ENCODE results near the gene ABCD3. TPM values are rescaled to one million over a fixed set of nuclear protein-coding genes. Genes with fewer than 3 reads are reported as not detected.
"Not testable (repeated sequence)": the region's sequence is repeated elsewhere in the genome, so short reads cannot be mapped to it uniquely, and the experiment has no call there.

The ABCD3 gene
- total RNA-seq, 5 donors from 2014 or later (not counting 1 experiment from before 2014, with no cell fraction given): 17.3 to 29.9 (median 24.2) TPM

DNA sequence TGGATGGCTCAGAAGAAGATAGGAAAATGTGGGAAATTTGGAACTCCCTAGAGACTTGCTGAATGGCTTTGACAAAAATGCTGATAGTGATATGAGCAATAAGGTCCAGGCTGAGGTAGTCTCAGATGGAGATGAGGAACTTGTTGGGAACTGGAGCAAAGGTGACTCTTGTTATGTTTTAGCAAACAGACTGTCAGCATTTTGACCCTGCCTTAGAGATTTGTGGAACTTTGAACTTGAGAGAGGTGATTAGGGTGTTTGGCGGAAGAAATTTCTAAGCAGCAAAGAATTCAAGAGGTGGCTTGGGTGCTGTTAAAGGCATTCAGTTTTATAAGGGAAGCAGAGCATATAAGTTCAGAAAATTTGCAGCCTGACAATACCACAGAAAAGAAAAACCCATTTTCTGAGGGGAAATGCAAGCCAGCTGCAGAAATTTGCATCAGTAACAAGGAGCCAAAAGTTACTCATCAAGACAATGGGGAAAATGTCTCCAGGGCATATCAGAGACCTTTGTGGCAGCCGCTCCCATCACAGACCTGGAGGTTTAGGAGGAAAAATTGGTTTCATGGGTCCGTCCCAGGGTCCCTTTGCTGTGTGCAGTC lies 10.8 kb downstream of the ABCD3 start:
- H3K27me3 ChIP-seq (replicated peaks in 1 of 2; ENCODE audit: control insufficient read depth in 2 of 2, extremely low read depth in 1 of 2, insufficient read depth in 2 of 2, low read length in 1 of 2); H3K4me1 ChIP-seq (ENCODE audit: control insufficient read depth in 1 of 2, extremely low read depth in 1 of 2, insufficient read depth in 2 of 2, low read length in 2 of 2); CTCF ChIA-PET; H3K4me3 Mint-ChIP-seq; H3K9me3 Mint-ChIP-seq; H3K36me3 ChIP-seq (ENCODE audit: control insufficient read depth in 2 of 2, extremely low read depth in 1 of 2, insufficient read depth in 1 of 2, low read length in 1 of 2); H3K4me3 ChIP-seq (ENCODE audit: control insufficient read depth in 1 of 2, extremely low read depth in 1 of 2, low read length in 1 of 2); H3K27me3 Mint-ChIP-seq; H3K27ac Mint-ChIP-seq; POLR2A ChIA-PET; H3K9me3 ChIP-seq; H3K27ac ChIP-seq (ENCODE audit: low read length); ATAC-seq (replicated peaks in 1 of 4); DNase-seq: not testable (repeated sequence)
- H3K4me1 Mint-ChIP-seq: peaks cover 48 to 58% (median 49%) of the 10 kb centered on the region in 3 donors
- 96% methylated on average over 2 of the region's 3 CpGs for WGBS (ENCODE audit: insufficient coverage)
- peaks cover 27% of the 10 kb centered on the region for H3K36me3 Mint-ChIP-seq

DNA sequence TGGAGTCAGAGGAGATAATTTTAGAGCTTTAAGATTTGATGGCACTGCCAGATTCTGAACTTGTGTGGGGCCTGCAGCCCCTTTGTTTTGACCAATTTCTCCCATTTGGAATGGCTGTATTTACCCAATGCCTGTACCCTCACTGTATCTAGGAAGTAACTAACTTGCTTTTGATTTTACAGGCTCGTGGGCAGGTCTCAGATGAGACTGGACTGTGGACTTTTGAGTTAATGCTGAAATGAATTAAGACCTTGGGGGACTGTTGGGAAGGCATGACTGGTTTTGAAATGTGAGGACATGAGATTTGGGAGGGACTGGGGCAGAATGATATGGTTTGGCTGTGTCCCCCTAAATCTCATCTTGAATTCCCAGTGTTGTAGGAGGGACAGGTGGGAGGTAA lies 11.9 kb downstream of the ABCD3 start:
- H3K9me3 Mint-ChIP-seq; H3K27ac Mint-ChIP-seq; ATAC-seq (replicated peaks in 1 of 4); POLR2A ChIA-PET; H3K36me3 ChIP-seq (ENCODE audit: control insufficient read depth in 2 of 2, extremely low read depth in 1 of 2, insufficient read depth in 1 of 2, low read length in 1 of 2); DNase-seq; H3K27ac ChIP-seq (ENCODE audit: low read length); H3K4me3 Mint-ChIP-seq; H3K9me3 ChIP-seq; H3K27me3 Mint-ChIP-seq; H3K4me3 ChIP-seq (ENCODE audit: control insufficient read depth in 1 of 2, extremely low read depth in 1 of 2, low read length in 1 of 2); H3K4me1 ChIP-seq (ENCODE audit: control insufficient read depth in 1 of 2, extremely low read depth in 1 of 2, insufficient read depth in 2 of 2, low read length in 2 of 2); H3K27me3 ChIP-seq (replicated peaks in 1 of 2; ENCODE audit: control insufficient read depth in 2 of 2, extremely low read depth in 1 of 2, insufficient read depth in 2 of 2, low read length in 1 of 2): not testable (repeated sequence)
- H3K4me1 Mint-ChIP-seq: peaks cover 49 to 59% (median 52%) of the 10 kb centered on the region in 3 donors
- CTCF ChIA-PET: interaction anchor here in 1 of 2 donors (0.6 kb wide), 1 partner anchor 520 kb away, joined by 7 read pairs; no protein-coding TSS in a partner anchor
- WGBS (ENCODE audit: insufficient coverage): 80% methylated on average over 1 of the region's 1 CpG
- peaks cover 34% of the 10 kb centered on the region for H3K36me3 Mint-ChIP-seq

DNA sequence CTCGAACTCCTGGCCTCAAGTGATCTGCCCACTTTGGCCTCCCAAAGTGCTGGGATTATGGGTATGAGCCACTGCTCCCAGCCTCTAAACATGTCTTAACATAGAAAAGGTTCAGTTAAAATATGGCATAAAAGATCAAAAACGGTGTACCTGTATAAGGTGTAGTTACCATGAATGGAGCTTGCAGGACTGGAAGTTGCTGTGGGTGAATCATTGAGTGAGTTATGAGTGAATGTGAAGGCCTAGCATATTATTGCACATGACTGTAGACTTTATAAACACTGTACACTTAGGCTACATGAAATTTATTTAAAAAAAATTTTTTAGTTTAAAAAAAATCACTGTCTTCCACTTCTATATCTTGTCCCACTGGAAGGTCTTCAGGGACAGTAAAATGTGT lies 15.7 kb downstream of the ABCD3 start:
- Mint-ChIP-seq H3K36me3 (peaks cover 51% of the 10 kb centered on the region), H3K27ac (no peak overlapping the region)
- WGBS (ENCODE audit: insufficient coverage): 100% methylated on average over 1 of the region's 2 CpGs

DNA sequence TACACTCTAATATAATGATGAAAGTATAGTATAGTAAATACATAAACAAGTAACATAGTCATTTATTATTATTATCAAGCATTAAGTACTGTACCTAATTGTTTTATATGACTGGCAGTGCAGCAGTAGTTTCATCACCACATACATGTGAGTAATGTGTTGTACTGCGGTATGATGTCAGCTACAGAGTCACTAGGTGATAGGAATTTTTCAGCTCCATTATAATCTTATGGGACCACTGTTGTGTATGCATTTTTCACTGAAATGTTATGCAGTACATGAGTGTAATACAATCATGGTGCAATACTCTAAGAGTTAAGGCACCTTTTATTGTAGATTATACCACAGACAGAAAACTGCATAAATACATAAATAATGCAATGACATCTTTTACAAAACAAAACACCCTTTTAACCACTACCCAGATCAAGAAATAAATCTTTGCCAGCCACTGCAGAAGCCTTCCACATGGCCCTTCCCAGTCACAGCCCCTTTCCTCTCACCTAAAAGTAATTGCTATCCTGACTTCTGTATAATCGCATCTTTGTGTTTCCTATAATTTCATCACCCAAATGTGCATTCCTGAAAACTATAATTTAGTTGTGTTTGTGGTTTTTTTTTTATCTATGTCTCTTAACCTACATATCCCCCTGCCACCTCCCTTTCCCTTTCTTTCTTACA lies 16.3 kb downstream of the ABCD3 start:
- peaks cover 0 to 20% (median 6%) of the 10 kb centered on the region in 3 donors for H3K9me3 Mint-ChIP-seq
- POLR2A ChIA-PET: no interaction called here

More for the DNA sequence above, 15.7 kb downstream of the ABCD3 start:
- DNase-seq: no peak
- Histone ChIP-seq H3K27me3 (replicated peaks in 1 of 2; ENCODE audit: control insufficient read depth in 2 of 2, extremely low read depth in 1 of 2, insufficient read depth in 2 of 2, low read length in 1 of 2) (no peaks in the 10 kb centered on the region), H3K9me3 (peaks cover 2% of the 10 kb centered on the region), H3K36me3 (ENCODE audit: control insufficient read depth in 2 of 2, extremely low read depth in 1 of 2, insufficient read depth in 1 of 2, low read length in 1 of 2) (no peaks in the 10 kb centered on the region), H3K4me1 (ENCODE audit: control insufficient read depth in 1 of 2, extremely low read depth in 1 of 2, insufficient read depth in 2 of 2, low read length in 2 of 2) (peaks cover 0 to 5% of the 10 kb centered on the region in 2 experiments), H3K4me3 (ENCODE audit: control insufficient read depth in 1 of 2, extremely low read depth in 1 of 2, low read length in 1 of 2) (no peak overlapping the region), H3K27ac (ENCODE audit: low read length) (no peak overlapping the region)
- no peak overlapping the region for H3K4me3 Mint-ChIP-seq
- CTCF ChIA-PET: no interaction called here
- H3K27me3 Mint-ChIP-seq: no peaks in the 10 kb centered on the region
- H3K4me1 Mint-ChIP-seq: peaks cover 43 to 49% (median 44%) of the 10 kb centered on the region in 3 donors
- H3K9me3 Mint-ChIP-seq: peaks cover 0 to 21% (median 6%) of the 10 kb centered on the region in 3 donors
- no peak for ATAC-seq (replicated peaks in 1 of 4)
- POLR2A ChIA-PET: no interaction called here

DNA sequence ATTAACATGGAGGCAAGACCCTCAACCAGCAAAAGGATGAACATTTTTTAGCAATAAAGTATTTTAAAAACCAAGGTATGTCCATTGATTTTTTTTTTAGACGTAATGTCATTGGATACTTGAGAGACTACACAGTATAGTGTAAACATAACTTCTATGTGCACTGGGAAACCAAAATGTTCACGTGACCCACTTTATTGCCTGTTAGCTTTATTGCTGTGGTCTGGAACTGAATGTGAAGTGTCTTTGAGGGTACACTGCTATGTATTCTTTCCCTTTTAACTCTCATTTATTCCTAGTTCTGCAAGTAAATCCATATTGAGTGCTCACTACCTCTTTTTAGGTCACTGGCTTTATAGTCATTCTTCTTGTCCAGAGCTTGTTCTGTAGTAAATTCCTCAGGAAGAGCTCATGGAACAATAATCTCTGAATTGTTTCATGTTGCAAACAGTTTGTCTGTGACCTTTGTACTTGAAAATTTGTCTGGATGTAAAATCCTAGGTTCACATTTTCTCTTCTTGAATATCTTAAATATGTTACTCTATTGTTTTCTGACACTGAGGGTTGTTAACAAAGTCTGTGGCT lies 20.6 kb downstream of the ABCD3 start:
- Mint-ChIP-seq H3K4me1 (peaks cover 28 to 48% (median 40%) of the 10 kb centered on the region in 3 donors), H3K4me3 (no peak overlapping the region), H3K9me3 (peaks cover 9 to 43% (median 21%) of the 10 kb centered on the region in 3 donors), H3K36me3 (peaks cover 58% of the 10 kb centered on the region), H3K27ac (no peak overlapping the region), H3K27me3 (no peaks in the 10 kb centered on the region)
- CTCF ChIA-PET: no interaction called here
- H3K4me3 ChIP-seq (ENCODE audit: control insufficient read depth in 1 of 2, extremely low read depth in 1 of 2, low read length in 1 of 2): no peak overlapping the region
- DNase-seq (no peak), ATAC-seq (replicated peaks in 1 of 4) (peak in 1 of 4 experiments; percentile 38)
- H3K36me3 ChIP-seq (ENCODE audit: control insufficient read depth in 2 of 2, extremely low read depth in 1 of 2, insufficient read depth in 1 of 2, low read length in 1 of 2): no peaks in the 10 kb centered on the region
- H3K27me3 ChIP-seq (replicated peaks in 1 of 2; ENCODE audit: control insufficient read depth in 2 of 2, extremely low read depth in 1 of 2, insufficient read depth in 2 of 2, low read length in 1 of 2): no peaks in the 10 kb centered on the region
- peaks cover 0 to 7% of the 10 kb centered on the region in 2 experiments for H3K4me1 ChIP-seq (ENCODE audit: control insufficient read depth in 1 of 2, extremely low read depth in 1 of 2, insufficient read depth in 2 of 2, low read length in 2 of 2)
- no CpG with 5 or more reads among the region's 2 CpGs for WGBS (ENCODE audit: insufficient coverage)
- no peak overlapping the region for H3K27ac ChIP-seq (ENCODE audit: low read length)
- POLR2A ChIA-PET: no interaction called here
- H3K9me3 ChIP-seq: peaks cover 4% of the 10 kb centered on the region

More for the DNA sequence above, 16.3 kb downstream of the ABCD3 start:
- H3K4me1 ChIP-seq (ENCODE audit: control insufficient read depth in 1 of 2, extremely low read depth in 1 of 2, insufficient read depth in 2 of 2, low read length in 2 of 2): peaks cover 0 to 7% of the 10 kb centered on the region in 2 experiments
- no peak overlapping the region for H3K27ac Mint-ChIP-seq
- ATAC-seq (replicated peaks in 1 of 4): no peak
- CTCF ChIA-PET: no interaction called here
- WGBS (ENCODE audit: insufficient coverage): no CpG with 5 or more reads among the region's 2 CpGs
- H3K9me3 ChIP-seq: peaks cover 2% of the 10 kb centered on the region
- no peak for DNase-seq
- no peaks in the 10 kb centered on the region for H3K27me3 ChIP-seq (replicated peaks in 1 of 2; ENCODE audit: control insufficient read depth in 2 of 2, extremely low read depth in 1 of 2, insufficient read depth in 2 of 2, low read length in 1 of 2)
- peaks cover 49% of the 10 kb centered on the region for H3K36me3 Mint-ChIP-seq
- no peak overlapping the region for H3K27ac ChIP-seq (ENCODE audit: low read length)
- no peak overlapping the region for H3K4me3 Mint-ChIP-seq
- H3K27me3 Mint-ChIP-seq: no peaks in the 10 kb centered on the region
- H3K4me3 ChIP-seq (ENCODE audit: control insufficient read depth in 1 of 2, extremely low read depth in 1 of 2, low read length in 1 of 2): no peak overlapping the region
- peaks cover 41 to 47% (median 46%) of the 10 kb centered on the region in 3 donors for H3K4me1 Mint-ChIP-seq
- no peaks in the 10 kb centered on the region for H3K36me3 ChIP-seq (ENCODE audit: control insufficient read depth in 2 of 2, extremely low read depth in 1 of 2, insufficient read depth in 1 of 2, low read length in 1 of 2)

DNA sequence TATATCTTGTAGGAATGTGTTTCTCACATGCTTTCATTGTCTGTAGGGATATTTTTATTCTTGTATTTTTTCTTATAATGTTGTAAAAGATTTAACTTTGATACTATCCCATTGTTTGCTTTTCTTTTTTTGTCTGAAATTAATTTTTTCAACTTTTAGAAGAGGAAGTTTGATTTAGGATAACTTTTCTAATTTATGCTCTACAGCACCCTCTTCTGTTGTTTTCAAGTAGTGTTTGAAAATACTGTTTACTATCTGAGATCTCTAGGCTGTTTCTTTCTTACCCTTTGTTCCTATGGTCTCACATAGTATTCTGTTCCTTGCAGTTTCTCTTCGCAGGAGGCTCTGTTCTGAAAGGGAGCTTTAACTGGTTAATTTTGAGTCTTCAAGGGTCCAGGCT lies 21.9 kb downstream of the ABCD3 start:
- ATAC-seq (replicated peaks in 1 of 4): no peak
- Histone ChIP-seq H3K27me3 (replicated peaks in 1 of 2; ENCODE audit: control insufficient read depth in 2 of 2, extremely low read depth in 1 of 2, insufficient read depth in 2 of 2, low read length in 1 of 2) (no peaks in the 10 kb centered on the region), H3K36me3 (ENCODE audit: control insufficient read depth in 2 of 2, extremely low read depth in 1 of 2, insufficient read depth in 1 of 2, low read length in 1 of 2) (no peaks in the 10 kb centered on the region), H3K9me3 (peaks cover 4% of the 10 kb centered on the region), H3K27ac (ENCODE audit: low read length) (no peak overlapping the region), H3K4me3 (ENCODE audit: control insufficient read depth in 1 of 2, extremely low read depth in 1 of 2, low read length in 1 of 2) (no peak overlapping the region), H3K4me1 (ENCODE audit: control insufficient read depth in 1 of 2, extremely low read depth in 1 of 2, insufficient read depth in 2 of 2, low read length in 2 of 2) (peaks cover 0 to 7% of the 10 kb centered on the region in 2 experiments)
- ChIA-PET CTCF (interaction anchor here in 1 of 2 donors (1.0 kb wide), 1 partner anchor 23 kb away, joined by 3 read pairs; no protein-coding TSS in a partner anchor), POLR2A (no interaction called here)
- H3K9me3 Mint-ChIP-seq: peaks cover 9 to 44% (median 25%) of the 10 kb centered on the region in 3 donors
- no peak for DNase-seq
- H3K36me3 Mint-ChIP-seq: peaks cover 58% of the 10 kb centered on the region
- H3K4me3 Mint-ChIP-seq: no peak overlapping the region
- no peak overlapping the region for H3K27ac Mint-ChIP-seq
- peaks cover 22 to 40% (median 33%) of the 10 kb centered on the region in 3 donors for H3K4me1 Mint-ChIP-seq
- no peaks in the 10 kb centered on the region for H3K27me3 Mint-ChIP-seq
- no CpG with 5 or more reads among the region's 1 CpG for WGBS (ENCODE audit: insufficient coverage)

All from T-cell (primary cell).